Sigmoid colon (tissue), 4 donors: ENCODE results near the gene INA.

Source experiments
- CTCF ChIP-seq, 4 experiments: fragments of 450-650 bp in 3 of 4; fragments of 200-600 bp in 1 of 4; IDR thresholded peaks; one replicate each; pipeline ENCODE4 v1.5.1; 2016 to 2019; ENCODE audit warnings: antibody characterized with exemption in 4 of 4, mild to moderate bottlenecking in 3 of 4, moderate library complexity in 2 of 4
- EP300 ChIP-seq, 4 donors: sonication (generic); formaldehyde crosslinking; IDR thresholded peaks; one replicate each; pipeline ENCODE4 v1.6.1; 2017; ENCODE audit warnings: antibody characterized with exemption in 4 of 4
- POLR2A ChIP-seq, 2 donors: fragments of 450-650 bp; IDR thresholded peaks; one replicate each; pipeline ENCODE4 v1.6.1; 2016; ENCODE audit warnings: antibody characterized with exemption in 2 of 2, mild to moderate bottlenecking in 2 of 2, moderate library complexity in 2 of 2
- POLR2AphosphoS5 ChIP-seq, 4 donors: sonication (generic); formaldehyde crosslinking; IDR thresholded peaks; one replicate each; pipeline ENCODE4 v1.6.1; 2017; ENCODE audit warnings: antibody characterized with exemption in 4 of 4

DNA sequence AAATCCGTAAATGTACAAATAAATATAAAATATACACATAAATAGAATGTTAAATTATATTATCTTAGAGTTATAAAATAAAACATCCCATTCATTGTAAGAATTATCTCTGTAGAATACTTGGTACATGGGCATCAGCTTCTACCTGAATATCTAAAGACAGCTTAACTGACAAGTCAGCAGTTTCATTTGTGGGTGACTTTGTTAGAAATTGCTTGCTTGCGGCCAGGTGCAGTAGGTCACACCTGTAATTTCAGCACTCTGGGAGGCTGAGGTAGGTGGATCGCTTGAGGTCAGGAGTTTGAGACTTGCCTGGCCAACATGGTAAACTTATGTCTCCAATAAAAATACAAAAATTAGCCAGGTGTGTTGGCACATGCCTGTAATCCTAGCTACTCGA lies 59.4 kb downstream of the INA start:
- no peak for TF ChIP-seq POLR2A (IDR thresholded peaks at IDR 0.05)
- no peak for TF ChIP-seq CTCF (IDR thresholded peaks at IDR 0.05)
- no peak for TF ChIP-seq POLR2AphosphoS5 (IDR thresholded peaks at IDR 0.05)
- TF ChIP-seq EP300 (IDR thresholded peaks at IDR 0.05) = no peak
